Stimulated activated CD4-positive, alpha-beta T cell treated with anti-CD3 and anti-CD28 coated beads, Interleukin-12 subunit alpha, Interleukin-12 subunit beta, amount 100 ng/mL, for 48 hours (primary cell): ENCODE measurements around the gene SPI1.
"Not testable (repeated sequence)": the region's sequence is repeated elsewhere in the genome, so short reads cannot be mapped to it uniquely, and the experiment has no call there.

Source experiments
- DNase-seq, 3 donors: peaks; one replicate each; pipeline ENCODE4 v3.0.0-alpha.2; 2020; ENCODE audit warnings: low read depth in 2 of 3, low spot score in 1 of 3

Gene SPI1

GRCh38 chr11:47342036-47342803, 36.1 kb downstream of the SPI1 start:
- DNase-seq = no peak

GRCh38 chr11:47340980-47341775, 37.2 kb downstream of the SPI1 start:
- DNase-seq = no peak

GRCh38 chr11:47340010-47340409, 38.3 kb downstream of the SPI1 start:
- DNase-seq = no peak

- DNase-seq = no peak
These were observed 39.7 kb downstream of the SPI1 start for GRCh38 chr11:47338396-47339241.

- no peak for DNase-seq
These were observed 41.0 kb downstream of the SPI1 start for GRCh38 chr11:47337229-47337924.

- DNase-seq = no peak
These were observed 41.8 kb downstream of the SPI1 start for GRCh38 chr11:47336595-47336994.

GRCh38 chr11:47335733-47336132, 42.6 kb downstream of the SPI1 start:
- no peak for DNase-seq

- DNase-seq = not testable (repeated sequence)
These were observed 43.5 kb downstream of the SPI1 start for GRCh38 chr11:47334699-47335411.

- DNase-seq = no peak
These were observed 44.4 kb downstream of the SPI1 start for GRCh38 chr11:47333886-47334443.

- no peak for DNase-seq
These were observed 44.9 kb downstream of the SPI1 start for GRCh38 chr11:47333526-47333845.

GRCh38 chr11:47332791-47333525, 45.4 kb downstream of the SPI1 start:
- DNase-seq = no peak

GRCh38 chr11:47332303-47332711, 46.0 kb downstream of the SPI1 start:
- DNase-seq = no peak

GRCh38 chr11:47331454-47332302, 46.7 kb downstream of the SPI1 start:
- no peak for DNase-seq

- DNase-seq = no peak
These were observed 48.1 kb downstream of the SPI1 start for GRCh38 chr11:47329987-47330931.

- no peak for DNase-seq
These were observed 48.8 kb downstream of the SPI1 start for GRCh38 chr11:47329431-47329986.

GRCh38 chr11:47328449-47329390, 49.6 kb downstream of the SPI1 start:
- DNase-seq = no peak
